HCT116 (cell line): Measurements from ENCODE around the gene SLC39A1.

Experiments used
- EGR1 ChIP-seq: IDR thresholded peaks from 2 replicates; pipeline ENCODE4 v1.6.1; 2012; ENCODE audit warnings: low read depth
- EZH2 ChIP-seq: fragments of 200-600 bp; sonication (generic); IDR thresholded peaks from 2 replicates; pipeline ENCODE4 v1.6.1; 2017; ENCODE audit warnings: antibody characterized with exemption, mixed run types
- FOSL1 ChIP-seq: IDR thresholded peaks from 2 replicates; pipeline ENCODE4 v1.6.1; 2012; ENCODE audit warnings: low read depth
- POLR2A ChIP-seq: IDR thresholded peaks from 2 replicates; pipeline ENCODE4 v1.7.0; 2011; ENCODE audit warnings: borderline replicate concordance; ENCODE audit not compliant: insufficient read depth, insufficient read length; ENCODE audit errors: extremely low read depth
- POLR2AphosphoS5 ChIP-seq: IDR thresholded peaks from 2 replicates; pipeline ENCODE4 v1.6.1; 2011; ENCODE audit warnings: mild to moderate bottlenecking, low read depth, low read length, moderate library complexity
- ZFX ChIP-seq: fragments of 450-650 bp; IDR thresholded peaks from 2 replicates; pipeline ENCODE4 v1.6.1; 2017
- TF ChIP-seq, protein P1 (sequence below), 3 experiments: fragments of 200-600 bp in 1 of 3; sonication (generic) in 1 of 3; IDR thresholded peaks in 2 of 3; conservative IDR thresholded peaks in 1 of 3; 2 replicates each; pipeline ENCODE4 v1.5.1; 2012 to 2017; ENCODE audit warnings: low read depth in 2 of 3, low read length in 2 of 3, antibody characterized with exemption in 1 of 3, borderline replicate concordance in 1 of 3, control low read depth in 1 of 3, mild to moderate bottlenecking in 1 of 3, mixed read lengths in 1 of 3, mixed run types in 1 of 3, moderate library complexity in 1 of 3; ENCODE audit not compliant: insufficient read depth in 1 of 3

DNA sequence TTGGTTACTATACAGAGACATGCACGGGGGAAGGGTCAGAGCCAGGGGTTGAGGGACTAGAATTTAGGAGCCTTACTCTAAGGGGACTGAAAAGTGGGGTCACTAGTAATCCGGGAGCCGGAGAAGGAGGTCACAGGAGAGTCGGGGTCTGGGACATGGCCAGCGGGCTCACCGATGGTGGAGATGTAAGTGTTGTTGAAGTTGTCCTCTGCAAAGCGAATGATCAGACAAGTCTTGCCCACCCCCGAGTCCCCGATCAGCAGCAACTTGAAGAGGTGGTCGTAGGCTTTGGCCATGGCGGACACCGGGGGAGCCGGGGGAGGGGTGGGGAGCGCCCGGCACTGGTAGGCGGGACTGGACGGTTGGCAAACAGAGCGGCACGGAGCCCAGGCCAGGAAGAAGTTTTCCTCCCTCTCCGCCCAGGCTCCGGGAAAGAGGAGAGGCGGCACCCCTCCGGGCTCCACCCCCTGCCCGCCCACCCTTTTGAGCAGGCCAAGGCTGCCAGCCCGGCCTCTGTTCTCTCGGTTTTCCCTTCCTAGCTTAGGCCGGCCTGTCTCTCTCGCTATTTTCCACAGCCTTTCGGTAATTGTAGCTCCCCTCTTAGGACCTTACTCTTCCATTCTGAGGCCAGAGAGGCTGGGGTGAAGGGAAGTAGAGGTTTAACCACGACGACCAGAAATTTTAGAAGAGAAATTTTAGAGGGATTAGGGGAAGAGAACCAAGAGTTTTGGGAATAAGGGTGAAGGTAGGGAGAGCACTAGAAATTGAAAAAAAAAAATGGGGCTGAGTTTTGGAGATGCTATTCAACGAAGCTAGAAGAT is 22.8 kb upstream of the SLC39A1 start, which contains the start of gene RAB13:
- TF ChIP-seq, protein P1, sequence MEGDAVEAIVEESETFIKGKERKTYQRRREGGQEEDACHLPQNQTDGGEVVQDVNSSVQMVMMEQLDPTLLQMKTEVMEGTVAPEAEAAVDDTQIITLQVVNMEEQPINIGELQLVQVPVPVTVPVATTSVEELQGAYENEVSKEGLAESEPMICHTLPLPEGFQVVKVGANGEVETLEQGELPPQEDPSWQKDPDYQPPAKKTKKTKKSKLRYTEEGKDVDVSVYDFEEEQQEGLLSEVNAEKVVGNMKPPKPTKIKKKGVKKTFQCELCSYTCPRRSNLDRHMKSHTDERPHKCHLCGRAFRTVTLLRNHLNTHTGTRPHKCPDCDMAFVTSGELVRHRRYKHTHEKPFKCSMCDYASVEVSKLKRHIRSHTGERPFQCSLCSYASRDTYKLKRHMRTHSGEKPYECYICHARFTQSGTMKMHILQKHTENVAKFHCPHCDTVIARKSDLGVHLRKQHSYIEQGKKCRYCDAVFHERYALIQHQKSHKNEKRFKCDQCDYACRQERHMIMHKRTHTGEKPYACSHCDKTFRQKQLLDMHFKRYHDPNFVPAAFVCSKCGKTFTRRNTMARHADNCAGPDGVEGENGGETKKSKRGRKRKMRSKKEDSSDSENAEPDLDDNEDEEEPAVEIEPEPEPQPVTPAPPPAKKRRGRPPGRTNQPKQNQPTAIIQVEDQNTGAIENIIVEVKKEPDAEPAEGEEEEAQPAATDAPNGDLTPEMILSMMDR (IDR thresholded peaks at IDR 0.05 in 2 of 3, conservative IDR thresholded peaks at IDR 0.05 in 1 of 3; ENCODE audit: borderline replicate concordance in 1 of 3, insufficient read depth in 1 of 3, low read depth in 2 of 3, low read length in 2 of 3) = no peak
- TF ChIP-seq FOSL1 = no peak
- no peak; the same call in 1 of the 2 replicates for TF ChIP-seq ZFX
- 0 out of 2 replicates have a peak, but pooled peaks have one; percentile 32 for TF ChIP-seq EGR1
- TF ChIP-seq POLR2AphosphoS5 = peak; percentile 69
- TF ChIP-seq POLR2A = no peak
- no peak for TF ChIP-seq EZH2
